Fibroblast of pulmonary artery (primary cell): ENCODE data around the gene DENND1A.

Experiments
- DNase-seq: peaks from one replicate; pipeline ENCODE4 v3.0.0-alpha.2; 2010; ENCODE audit warnings: low read depth
- H3K4me3 ChIP-seq: replicated peaks from 2 replicates; pipeline ENCODE4 v1.5.1; 2011; ENCODE audit warnings: low read depth, mild to moderate bottlenecking, control low read depth, low read length, moderate library complexity
- TF ChIP-seq, protein P1 (sequence below): IDR thresholded peaks from 2 replicates; pipeline ENCODE4 v1.5.1; 2011; ENCODE audit warnings: mild to moderate bottlenecking, control low read depth, low read length, inconsistent platforms; ENCODE audit errors: missing control alignments

DENND1A gene

DNA sequence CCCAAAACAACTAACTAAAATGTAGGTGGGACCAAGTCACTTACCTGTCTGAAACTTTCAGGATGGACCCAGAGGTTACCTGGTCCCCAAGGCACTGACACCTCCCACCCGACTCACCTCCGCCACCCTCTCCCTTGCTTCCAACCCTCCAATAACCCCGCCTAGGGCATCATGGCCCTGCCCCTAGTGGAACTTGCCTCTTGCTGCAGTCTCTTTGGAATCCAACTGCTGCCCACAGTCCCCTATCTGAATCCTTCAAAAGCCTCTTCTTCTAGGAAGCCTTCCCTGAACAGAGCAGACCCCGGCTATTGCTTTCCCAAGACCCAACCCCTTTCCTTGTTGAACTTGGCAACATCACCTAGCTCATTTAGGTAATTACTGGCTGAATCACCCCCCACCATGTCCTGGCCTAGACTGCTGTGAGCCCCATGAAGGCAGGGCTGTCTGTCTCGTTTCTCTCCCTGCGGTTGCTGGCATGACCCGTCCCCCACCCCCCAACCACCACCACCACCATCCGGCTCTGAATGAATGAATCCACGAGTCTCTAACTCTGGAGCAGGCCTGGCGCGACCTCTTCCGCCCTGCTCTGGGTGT, 564.5 kb downstream of the DENND1A start:
- DNase-seq = no peak
- no peak overlapping the region for H3K4me3 ChIP-seq
- TF ChIP-seq, protein P1, sequence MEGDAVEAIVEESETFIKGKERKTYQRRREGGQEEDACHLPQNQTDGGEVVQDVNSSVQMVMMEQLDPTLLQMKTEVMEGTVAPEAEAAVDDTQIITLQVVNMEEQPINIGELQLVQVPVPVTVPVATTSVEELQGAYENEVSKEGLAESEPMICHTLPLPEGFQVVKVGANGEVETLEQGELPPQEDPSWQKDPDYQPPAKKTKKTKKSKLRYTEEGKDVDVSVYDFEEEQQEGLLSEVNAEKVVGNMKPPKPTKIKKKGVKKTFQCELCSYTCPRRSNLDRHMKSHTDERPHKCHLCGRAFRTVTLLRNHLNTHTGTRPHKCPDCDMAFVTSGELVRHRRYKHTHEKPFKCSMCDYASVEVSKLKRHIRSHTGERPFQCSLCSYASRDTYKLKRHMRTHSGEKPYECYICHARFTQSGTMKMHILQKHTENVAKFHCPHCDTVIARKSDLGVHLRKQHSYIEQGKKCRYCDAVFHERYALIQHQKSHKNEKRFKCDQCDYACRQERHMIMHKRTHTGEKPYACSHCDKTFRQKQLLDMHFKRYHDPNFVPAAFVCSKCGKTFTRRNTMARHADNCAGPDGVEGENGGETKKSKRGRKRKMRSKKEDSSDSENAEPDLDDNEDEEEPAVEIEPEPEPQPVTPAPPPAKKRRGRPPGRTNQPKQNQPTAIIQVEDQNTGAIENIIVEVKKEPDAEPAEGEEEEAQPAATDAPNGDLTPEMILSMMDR = peak; percentile 33

DNA sequence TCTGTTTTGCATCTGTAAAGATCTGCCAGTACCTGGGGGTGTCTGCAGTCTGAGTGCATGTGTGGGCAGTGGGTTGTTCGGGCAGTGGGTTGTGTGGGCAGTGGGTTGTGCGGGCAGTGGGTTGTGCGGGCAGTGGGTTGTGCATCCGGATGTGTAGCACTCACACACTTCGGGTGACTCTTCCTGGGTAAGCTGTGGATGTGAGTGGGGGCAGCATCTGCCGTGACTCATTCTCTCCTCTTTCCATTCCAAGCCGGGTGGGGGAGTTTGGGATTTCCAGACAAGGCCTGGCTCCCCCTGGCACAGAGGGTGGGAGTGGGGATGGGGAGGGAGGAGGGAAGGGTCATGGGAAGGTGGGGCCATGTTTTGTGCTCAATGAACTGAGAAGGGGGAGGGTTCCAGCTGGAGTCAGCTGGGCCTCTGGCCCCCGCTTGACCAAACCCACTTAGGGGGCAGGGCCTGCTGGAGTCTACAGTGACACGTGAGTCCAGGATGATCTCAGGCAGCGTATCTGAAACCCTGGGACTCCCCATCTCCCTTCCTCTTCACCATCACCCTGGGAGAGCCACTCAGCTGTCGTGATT, 565.6 kb downstream of the DENND1A start:
- TF ChIP-seq, protein P1 = no peak
- peak; percentile 78 for DNase-seq
- no peak overlapping the region for H3K4me3 ChIP-seq

- TF ChIP-seq, protein P1 = no peak
- no peak for DNase-seq
- no peak overlapping the region for H3K4me3 ChIP-seq
Observed at GRCh38 chr9:123362856-123363255, 567.1 kb downstream of the DENND1A start.

DNA sequence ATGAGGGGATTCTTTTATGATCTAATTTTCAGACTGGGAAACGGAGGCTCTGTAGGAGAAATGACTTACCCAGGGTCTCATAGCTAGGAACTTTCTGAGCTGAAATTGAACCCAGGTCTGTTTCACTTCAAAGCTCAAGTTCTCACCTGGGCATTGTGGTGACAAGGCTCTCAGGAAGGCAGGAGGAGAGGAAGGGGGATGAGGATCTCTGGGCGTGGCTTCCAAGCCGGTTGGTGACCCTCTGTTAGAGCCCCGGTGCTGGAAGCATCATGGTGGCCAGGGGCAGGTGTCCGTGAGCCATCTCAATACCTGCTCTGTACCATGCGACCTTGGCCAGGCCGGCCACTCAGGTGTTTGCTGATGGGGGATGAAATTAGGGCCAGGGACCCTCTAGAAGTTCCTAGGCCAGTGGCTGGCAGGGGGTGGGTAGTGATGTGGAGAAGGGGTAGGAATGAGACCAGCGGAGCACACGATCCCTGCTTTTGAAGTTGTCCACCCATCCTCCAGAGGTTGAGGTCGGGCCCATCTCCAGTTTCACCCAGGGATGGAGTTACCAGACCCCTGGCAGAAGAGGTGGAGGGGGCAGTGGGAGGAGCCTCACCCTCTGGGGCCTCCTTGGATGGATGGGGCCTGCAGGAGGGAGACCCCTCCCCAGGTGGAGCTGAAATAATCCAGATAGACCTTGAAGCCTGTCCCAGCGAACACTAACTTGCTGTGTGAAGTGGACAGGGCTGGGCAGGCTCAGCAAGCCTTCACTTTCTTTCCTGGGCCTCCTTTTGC, 568.0 kb downstream of the DENND1A start:
- TF ChIP-seq, protein P1 = no peak
- no peak overlapping the region for H3K4me3 ChIP-seq
- DNase-seq = no peak

DNA sequence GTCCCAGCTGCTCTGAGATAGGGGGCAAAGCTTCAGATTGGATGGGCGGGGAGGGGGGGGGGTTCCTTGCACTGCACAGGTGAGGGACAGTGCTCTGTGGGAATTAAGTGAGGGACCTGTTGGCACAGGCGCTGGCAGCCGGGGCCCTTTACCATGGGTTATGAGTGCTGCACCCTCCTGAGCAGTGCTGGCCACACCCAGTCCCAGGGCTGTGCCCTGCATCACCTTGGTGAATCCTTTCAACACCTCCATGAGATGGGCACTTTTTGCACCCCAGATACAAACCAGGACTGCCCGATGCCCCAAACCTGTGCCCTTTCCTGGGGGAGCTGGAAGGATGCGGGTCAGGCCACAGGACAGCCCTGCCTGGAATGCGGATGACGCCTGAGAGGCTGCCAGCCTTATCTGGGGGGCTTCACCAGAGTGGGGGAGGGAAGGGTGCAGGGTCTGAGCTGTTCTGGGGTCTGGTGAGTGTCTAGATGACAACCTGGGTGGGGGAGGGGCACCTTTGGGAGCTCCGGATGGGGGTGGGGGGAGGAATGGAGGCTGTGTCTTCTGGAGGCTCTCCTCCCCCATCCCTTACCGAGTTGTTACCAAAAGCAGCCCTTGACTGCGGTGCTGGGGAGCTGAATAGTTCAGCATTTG, 568.7 kb downstream of the DENND1A start:
- TF ChIP-seq, protein P1 = no peak
- H3K4me3 ChIP-seq = no peak overlapping the region
- no peak for DNase-seq

- DNase-seq = no peak
- H3K4me3 ChIP-seq = no peak overlapping the region
- TF ChIP-seq, protein P1 = no peak
Observed at GRCh38 chr9:123360161-123361085, 569.5 kb downstream of the DENND1A start.
